Stimulated activated CD4-positive, alpha-beta T cell treated with anti-CD3 and anti-CD28 coated beads, Interleukin-4, amount 100 ng/mL, for 1 hour (primary cell): ENCODE results near the gene MTX2.

Source experiments
- DNase-seq: peaks from one replicate; pipeline ENCODE4 v3.0.0-alpha.2; 2020

MTX2 gene

GRCh38 chr2:176380341-176380740, 111.1 kb downstream of the MTX2 start:
- DNase-seq: no peak

DNA sequence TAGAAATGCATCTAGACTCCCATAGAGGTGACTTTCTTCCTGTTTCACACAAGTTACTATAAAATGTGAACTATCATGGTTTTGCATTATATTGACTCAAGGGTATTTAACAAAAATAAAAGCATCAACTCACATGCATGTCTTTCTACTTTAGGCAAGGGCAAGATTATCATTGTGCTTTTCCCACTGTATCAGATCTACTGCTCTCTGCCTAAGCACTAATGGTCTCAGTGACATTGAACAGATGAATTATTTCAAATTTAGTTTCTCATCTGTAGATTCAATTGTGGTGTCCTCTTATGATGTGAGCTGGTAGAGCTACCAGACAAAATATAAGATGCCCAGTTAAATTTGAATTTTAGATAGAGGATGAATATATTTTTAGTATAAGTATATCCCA, 113.9 kb downstream of the MTX2 start:
- DNase-seq: no peak

GRCh38 chr2:176383836-176384442, 114.7 kb downstream of the MTX2 start:
- DNase-seq: no peak

GRCh38 chr2:176385219-176385759, 116.0 kb downstream of the MTX2 start:
- no peak for DNase-seq

DNA sequence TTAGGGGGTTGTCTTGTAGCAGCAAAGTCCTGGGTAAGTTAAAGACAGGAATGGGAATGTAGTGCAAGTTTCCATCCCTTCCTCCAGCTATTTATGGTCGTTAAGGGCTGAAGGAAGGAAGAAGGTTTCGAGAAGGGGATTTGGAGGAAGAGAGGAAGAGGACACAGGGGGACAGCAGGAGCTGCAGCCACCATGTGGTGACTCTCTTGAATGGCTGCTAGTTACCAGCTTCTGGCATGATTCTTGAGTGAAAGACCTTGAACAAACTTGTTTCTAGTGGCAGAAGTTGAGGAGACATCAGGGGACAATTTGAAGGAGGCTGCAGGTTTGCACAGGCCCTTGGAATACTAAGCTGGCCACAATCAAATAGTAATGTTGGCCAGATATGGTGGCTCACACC, 116.6 kb downstream of the MTX2 start:
- DNase-seq: no peak
